Skin epidermis (tissue), 12 donors: ENCODE results near the gene ABHD6.
"Not testable (repeated sequence)": the region's sequence is repeated elsewhere in the genome, so short reads cannot be mapped to it uniquely, and the experiment has no call there.

Experiments
- H3K27ac ChIP-seq, 21 experiments: fragments of 200-600 bp; sonication (generic) in 11 of 21; one replicate each; pipeline ENCODE4 v1.5.0; 2020; ENCODE audit warnings: mild to moderate bottlenecking in 3 of 21, inconsistent platforms in 2 of 21, moderate library complexity in 2 of 21
- H3K4me3 ChIP-seq, 7 experiments: fragments of 200-600 bp; sonication (generic) in 2 of 7; one replicate each; pipeline ENCODE4 v1.5.0; 2020; ENCODE audit warnings: inconsistent platforms in 2 of 7, mild to moderate bottlenecking in 2 of 7, moderate library complexity in 1 of 7

Gene ABHD6

DNA sequence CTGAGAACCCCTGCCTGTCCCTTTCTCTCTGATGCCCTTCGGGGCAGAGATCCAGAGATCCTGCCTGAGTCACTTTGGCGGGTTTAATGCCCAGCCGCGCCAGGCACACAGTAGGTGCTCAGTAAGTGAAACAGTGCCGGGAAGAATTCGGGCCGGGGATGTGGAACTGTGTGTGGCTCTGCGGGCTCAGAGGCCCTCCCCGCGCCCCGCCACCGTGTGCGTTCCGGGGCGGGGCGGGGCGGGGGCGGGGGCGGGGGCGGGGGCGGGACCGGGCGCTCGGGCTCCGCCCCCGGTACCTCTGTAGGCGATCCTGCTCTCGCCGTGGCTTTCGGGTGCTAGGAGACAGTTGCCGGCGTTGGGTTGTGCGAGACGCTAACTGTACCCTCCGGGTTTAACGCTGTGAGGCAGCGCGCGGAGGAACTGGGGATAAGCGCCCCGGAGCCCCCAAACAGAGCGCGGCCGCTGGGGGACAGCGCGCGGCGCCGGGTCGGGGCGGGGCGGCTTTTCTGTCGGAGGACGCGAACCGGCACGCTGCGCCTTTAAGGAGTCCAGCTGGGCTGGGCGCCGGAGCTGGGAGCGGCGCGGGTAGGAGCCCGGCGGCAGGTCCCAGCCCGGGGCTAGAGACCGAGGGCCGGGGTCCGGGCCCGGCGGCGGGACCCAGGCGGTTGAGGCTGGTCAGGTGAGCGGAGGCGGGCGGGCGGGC lies at the start of gene ABHD6:
Gene ABHD6, plus strand, starts transcription at position 555 of the 703 bp plus-strand sequence. CDS start 18,795 bp downstream, outside the sequence.
- H3K27ac ChIP-seq, result peak within 1 kb of the TSS; percentile 26 to 90 (median 77)
- H3K4me3 ChIP-seq, result peak within 1 kb of the TSS; percentile 60 to 96 (median 87)

DNA sequence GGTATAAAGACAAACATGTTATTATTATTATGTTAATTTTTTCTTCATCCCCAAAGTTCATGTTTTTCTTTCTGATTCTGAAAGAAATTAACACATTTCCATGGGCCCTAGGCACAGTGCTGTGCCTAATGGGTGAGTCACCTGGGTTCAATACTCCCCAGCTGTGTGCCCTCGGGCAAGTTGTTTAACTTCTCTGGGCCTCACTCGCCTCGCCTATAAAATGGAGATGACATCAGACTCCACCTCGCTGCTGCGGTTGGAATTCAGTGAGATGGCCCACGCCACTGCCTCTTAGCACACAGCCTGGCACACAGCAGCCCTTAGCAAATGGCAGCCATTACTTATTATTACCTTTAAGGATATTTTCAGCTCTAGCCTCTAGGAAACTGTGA lies 49.4 kb upstream of the ABHD6 start:
- H3K27ac ChIP-seq, result no peak overlapping the region

DNA sequence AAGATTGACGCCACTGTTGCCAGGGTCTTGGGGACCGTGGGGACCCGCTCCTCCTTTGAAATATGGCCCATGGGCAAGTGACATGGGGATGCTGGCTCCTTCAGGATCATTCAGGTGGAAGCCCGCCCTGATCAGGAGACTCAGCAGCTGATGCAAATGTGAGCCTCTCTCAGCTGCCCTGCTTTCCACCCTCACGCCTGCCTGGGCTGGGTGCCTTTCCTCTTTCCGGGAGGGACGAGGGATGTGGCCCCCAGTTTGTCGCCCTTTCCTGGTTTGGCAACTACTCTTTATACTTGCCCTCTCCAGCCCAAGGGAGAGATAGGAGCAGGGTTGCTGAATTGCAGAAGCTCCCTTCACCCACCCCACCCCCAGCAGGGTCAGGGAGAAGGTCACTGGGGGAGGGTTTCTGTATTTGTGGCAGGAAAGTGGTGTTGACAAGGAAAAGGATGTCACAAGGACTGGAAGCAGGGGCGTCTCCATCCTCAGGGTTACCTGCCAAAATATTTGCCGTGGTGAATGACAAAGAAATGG lies 48.6 kb upstream of the ABHD6 start:
- Histone ChIP-seq H3K4me3 (no peak overlapping the region), H3K27ac (peak overlapping the region in 2 of 21 experiments; percentile 4)

More for the DNA sequence above, 49.4 kb upstream of the ABHD6 start:
- no peak overlapping the region for H3K4me3 ChIP-seq

GRCh38 chr3:58189691-58190090 lies 47.9 kb upstream of the ABHD6 start:
- H3K27ac ChIP-seq, result peak overlapping the region in 1 of 21 experiments; percentile 37
- H3K4me3 ChIP-seq, result no peak overlapping the region

DNA sequence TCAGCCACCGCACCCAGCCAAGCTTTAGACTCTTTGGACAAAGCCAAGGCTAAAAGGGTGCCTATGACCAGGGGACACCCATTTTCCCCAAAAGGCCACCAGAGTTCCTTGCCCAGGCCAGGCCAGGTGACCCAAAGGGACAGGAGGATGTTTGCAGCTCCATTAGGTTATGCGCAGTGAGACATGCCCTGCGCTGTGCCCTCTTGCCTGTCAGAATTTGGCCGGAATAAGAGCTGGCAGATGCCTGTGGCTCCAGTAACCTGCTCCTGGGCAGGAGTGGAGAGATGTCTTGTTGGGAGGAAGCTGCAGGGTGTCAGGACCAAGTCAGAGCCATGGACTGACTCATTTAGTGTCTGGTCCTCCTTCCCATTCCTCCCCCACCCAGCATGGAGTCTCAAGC lies 47.3 kb upstream of the ABHD6 start:
- Histone ChIP-seq H3K27ac (no peak overlapping the region), H3K4me3 (no peak overlapping the region)

GRCh38 chr3:58190882-58191281 lies 46.7 kb upstream of the ABHD6 start:
- Histone ChIP-seq H3K27ac (no peak overlapping the region), H3K4me3 (no peak overlapping the region)

GRCh38 chr3:58191361-58191991 lies 46.1 kb upstream of the ABHD6 start:
- H3K4me3 ChIP-seq, result no peak overlapping the region
- no peak overlapping the region for H3K27ac ChIP-seq

- Histone ChIP-seq H3K27ac (no peak overlapping the region), H3K4me3 (no peak overlapping the region)
These were observed 45.5 kb upstream of the ABHD6 start for GRCh38 chr3:58192069-58192468.

DNA sequence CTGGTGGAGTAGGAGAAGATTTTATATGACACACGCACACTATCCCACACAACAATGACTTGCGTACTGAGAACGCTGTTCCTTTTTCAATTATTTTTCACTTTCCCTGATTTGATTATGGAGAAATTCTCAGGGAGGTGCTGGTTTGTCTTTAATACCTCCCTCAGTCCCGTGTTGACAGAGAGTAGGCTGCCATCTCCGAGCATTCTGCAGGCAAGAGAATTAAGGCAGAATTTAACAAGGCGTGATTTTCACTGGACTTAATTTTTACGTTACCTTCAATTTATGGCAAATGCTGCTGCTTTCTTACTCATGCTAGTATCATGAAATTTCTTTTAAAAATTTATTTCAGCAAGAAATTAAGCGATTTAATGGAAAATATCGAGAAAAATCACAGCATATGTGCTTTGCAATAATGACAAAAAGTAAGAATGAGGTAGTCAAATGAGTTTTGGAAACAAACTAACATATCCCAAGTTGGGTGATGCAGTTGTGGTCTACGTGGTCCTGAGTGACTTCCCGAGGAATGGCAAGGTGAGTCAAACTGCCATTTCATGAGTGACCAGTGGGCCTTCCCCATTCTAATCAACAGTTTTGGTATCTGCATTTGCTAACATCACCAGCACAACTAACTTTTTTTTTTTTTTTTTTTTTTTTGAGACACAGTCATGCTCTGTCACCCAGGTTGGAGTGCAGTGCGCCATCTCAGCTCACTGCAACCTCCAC lies 43.7 kb upstream of the ABHD6 start:
- no peak overlapping the region for H3K27ac ChIP-seq
- H3K4me3 ChIP-seq, result no peak overlapping the region

DNA sequence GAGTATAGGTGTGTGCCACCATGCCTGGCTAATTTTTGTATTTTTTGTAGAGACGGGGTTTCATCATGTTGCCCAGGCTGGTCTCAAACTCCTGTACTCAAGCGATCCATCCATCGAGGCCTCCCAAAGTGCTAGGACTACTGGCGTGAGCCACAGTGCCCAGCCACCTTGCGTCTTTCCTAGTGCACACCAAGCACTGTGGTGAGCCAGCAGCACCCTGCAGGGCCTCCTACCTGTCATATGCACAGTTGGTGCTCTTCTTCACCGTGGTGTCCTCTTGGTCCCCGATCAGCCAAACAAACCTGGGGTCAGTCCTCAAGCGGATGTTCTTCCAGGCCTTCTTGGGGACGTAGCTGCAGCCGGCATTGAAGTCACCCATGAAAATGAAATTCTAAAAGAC lies 40.0 kb upstream of the ABHD6 start:
- Histone ChIP-seq H3K27ac (peak overlapping the region in 2 of 21 experiments; percentile 65 to 70), H3K4me3 (no peak overlapping the region)

DNA sequence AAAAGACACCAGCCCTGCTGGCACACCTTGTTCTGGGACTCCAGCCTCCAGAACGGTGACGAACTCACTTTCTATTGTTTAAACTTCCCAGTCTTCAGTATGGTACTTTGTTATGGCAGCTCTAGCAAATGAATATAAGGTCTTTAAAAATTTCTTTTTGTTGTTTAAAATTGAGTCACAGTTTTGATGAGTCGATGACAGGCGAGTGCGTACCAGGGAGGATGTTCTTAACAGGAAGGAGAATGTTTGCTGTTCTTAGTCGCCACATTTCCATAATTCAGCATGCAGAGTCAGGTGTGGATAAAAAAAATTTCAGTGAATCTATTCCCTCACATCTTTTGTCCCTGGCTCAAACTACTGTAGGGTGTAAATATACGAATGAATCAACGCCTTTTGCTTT lies 39.2 kb upstream of the ABHD6 start:
- H3K27ac ChIP-seq, result peak overlapping the region in 9 of 21 experiments; percentile 0 to 70 (median 47)
- H3K4me3 ChIP-seq, result no peak overlapping the region

DNA sequence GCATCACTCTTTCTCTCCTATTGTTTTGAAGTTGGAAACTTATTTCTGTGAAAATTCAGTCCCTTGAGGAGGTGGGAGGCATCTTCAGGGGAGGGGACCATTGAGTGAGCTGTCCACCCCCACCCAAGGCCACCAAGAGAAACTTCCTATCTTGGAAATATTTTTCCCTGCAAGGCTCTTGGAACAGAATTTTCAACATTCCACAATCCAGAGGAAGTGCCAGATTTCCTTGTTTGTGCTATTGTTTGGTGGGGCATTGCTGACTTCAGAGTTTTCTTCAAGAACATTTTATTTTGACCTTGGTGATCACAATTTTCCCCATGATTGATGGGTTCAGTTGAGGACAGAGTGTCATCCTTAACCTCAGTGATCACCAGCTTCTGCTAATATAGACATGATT lies 38.8 kb upstream of the ABHD6 start:
- Histone ChIP-seq H3K4me3 (no peak overlapping the region), H3K27ac (peak overlapping the region in 5 of 21 experiments; percentile 0 to 70 (median 55))

DNA sequence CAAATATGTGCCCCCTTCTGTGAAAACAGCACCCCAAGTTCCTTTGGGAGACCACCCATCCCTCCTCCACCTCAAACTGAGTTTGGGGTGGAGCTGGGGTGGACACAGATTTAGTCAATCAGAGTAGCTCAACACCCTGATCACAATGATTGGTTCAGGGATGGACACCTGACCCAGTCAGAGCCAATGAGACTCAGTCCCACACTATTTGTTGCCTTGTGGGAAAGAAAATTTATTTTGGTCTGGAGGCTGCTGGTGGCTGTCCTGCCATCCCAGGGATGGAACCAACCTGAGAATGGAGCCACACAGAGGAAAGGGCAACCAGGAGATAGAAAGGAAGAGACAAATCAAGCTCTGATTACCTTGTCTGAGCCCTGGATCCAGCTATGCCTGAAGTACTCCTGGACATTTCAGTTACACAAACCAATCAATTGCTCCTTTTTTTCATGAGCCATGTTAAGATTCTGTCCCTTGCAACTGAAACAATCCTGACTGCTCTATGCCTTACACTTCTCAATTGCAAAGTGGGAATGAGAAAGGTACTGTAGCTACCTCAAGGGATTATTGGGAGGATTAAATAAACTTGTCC lies 37.4 kb upstream of the ABHD6 start:
- peak overlapping the region in 6 of 21 experiments; percentile 5 to 70 (median 36) for H3K27ac ChIP-seq
- H3K4me3 ChIP-seq, result no peak overlapping the region

GRCh38 chr3:58200846-58201355 lies 36.7 kb upstream of the ABHD6 start:
- Histone ChIP-seq H3K4me3 (no peak overlapping the region), H3K27ac (peak overlapping the region in 6 of 21 experiments; percentile 5 to 65 (median 24))

DNA sequence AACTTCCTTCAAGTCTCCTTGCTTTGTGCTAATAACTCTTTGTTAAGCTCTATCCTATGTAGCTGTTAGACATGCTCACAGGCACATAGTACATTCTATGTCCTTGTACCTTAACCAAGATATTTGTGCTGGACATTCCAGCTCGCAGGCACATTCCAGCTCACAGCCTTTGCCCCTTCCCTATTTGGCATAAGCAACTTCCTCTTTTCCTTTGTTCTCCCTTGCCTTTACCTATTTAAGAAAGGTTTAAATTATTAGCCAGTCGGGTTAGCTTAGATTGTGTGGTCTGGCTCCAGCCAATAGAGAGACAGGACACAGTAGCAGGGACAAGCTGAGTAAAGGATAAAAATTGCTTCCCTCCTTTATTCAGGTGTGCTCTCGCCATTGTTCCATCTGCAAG lies 36.1 kb upstream of the ABHD6 start:
- peak overlapping the region in 2 of 21 experiments; percentile 12 to 23 for H3K27ac ChIP-seq

DNA sequence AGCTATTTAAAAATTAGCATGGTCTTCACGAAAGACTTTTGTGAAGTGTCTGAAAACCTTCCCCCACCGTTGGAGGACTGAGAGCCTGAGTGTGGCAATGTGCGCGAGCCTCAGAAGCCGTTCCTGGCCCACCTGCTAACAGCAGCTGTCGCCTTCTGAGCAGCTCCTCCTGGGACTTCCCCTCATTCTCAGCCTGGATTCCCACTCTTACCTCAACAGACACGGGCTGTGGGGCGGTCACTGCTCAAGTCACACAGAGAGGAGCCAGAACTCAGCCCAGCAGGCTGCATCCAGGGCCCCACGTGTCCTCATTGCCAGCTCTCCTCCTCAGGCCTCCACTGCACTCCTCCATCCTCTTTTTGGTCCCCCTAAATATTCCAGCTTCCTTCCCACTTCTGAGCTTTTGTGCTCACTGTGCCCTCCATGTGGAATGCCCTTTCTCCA lies 34.7 kb upstream of the ABHD6 start:
- Histone ChIP-seq H3K27ac (peak overlapping the region in 1 of 21 experiments; percentile 38), H3K4me3 (no peak overlapping the region)

More for the DNA sequence above, 36.1 kb upstream of the ABHD6 start:
- H3K4me3 ChIP-seq, result not testable (repeated sequence)

DNA sequence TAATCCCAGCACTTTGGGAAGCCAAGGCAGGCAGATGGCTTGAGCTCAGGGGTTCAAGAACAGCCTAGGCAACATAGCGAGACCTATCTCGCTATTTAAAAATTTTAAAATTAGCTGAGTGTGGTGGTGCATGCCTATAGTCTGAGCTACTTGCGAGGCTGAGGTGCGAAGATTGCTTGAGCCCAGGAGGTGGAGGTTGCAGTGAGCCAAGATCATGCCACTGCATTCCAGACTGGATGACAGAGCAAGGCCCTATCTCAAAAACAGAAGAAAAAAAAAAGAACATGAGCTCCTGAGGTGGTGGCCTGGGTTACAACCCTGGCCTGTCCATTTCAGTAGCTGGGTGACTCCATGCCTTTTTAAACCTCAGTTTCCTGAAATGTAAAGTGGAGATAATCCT lies 34.1 kb upstream of the ABHD6 start:
- Histone ChIP-seq H3K27ac (no peak overlapping the region), H3K4me3 (no peak overlapping the region)

DNA sequence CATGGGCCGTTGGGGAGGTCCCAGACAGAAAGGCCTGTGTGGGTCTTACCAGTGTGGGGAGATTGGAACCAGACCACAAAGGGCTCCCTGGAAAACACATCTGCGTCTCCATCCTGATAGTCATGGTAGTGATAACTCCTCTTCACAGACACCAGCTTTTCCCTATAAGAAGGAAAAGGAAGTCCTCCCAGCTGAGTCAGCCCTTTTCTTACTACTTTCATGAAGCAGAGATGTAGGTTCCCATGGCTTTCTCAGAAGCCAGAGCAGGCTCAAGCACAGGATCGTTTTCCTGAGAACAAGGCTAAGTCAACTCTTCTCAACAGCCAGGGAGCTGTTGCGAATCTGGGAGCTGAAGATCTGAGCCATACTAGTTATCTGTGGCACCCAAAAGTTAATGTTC lies 32.9 kb upstream of the ABHD6 start:
- Histone ChIP-seq H3K27ac (no peak overlapping the region), H3K4me3 (no peak overlapping the region)

DNA sequence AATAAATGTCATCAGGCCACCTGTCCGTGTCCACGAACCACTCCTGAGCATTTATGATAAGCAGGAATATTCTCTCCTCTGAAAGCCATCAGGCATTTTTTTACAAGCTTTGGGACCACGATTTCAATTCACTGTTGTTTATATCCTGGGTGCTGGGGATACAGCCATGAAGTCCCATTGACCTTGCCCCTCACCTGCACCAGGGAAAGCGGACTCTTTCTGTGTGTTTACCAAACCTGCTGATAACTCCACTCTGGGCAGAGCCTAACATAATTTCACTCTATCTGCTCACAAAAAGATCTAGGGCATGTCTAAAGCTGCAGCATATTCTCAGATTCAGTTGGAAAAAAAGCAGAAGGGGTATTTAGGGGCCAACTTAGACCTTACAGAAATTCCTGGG lies 31.6 kb upstream of the ABHD6 start:
- Histone ChIP-seq H3K4me3 (no peak overlapping the region), H3K27ac (peak overlapping the region in 2 of 21 experiments; percentile 11 to 59)
